Measurements from ENCODE around the gene RYR2.
"Not testable (repeated sequence)": the region's sequence is repeated elsewhere in the genome, so short reads cannot be mapped to it uniquely, and the experiment has no call there.

Gene RYR2

DNA sequence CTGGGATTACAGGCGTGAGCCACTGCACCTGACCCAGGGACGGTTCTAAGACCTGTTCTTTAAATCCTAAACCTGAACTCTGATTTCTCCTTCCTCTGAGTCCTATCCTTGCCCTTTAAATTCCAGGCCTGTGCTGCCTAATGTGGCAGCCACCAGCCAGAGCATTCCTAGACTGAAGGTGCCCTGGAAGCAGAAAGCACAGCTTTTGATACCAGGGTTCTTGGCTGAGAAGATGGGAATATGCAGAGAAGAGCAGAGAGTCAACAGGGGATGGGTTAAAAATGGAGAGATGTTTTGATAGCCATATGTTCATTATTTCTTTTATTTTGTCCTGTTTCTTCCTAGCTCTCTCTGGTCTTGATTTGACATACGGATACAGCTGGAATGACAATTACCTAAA, 49.7 kb downstream of the RYR2 start:
- DNase-seq, result no peak

DNA sequence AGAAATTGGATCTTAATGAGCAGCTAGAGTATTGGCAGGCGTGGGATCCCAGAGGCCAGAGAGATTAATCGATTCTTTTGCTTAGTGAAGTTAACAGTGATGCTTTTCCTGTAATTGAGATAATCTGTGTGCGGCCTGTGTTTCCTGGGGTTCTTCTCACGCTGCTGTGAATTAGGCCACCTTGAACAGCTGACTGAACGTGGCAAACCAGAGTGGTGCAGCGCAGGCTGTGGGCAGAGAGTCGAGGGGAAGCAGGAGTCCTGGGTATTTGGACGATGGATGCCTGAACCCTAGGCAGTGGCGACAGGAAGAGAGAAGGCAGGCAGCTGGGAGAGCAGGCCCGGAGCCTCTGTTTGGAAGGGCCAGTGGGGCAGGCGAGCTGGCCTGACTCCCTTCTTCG, 51.7 kb downstream of the RYR2 start:
- DNase-seq, result no peak

DNA sequence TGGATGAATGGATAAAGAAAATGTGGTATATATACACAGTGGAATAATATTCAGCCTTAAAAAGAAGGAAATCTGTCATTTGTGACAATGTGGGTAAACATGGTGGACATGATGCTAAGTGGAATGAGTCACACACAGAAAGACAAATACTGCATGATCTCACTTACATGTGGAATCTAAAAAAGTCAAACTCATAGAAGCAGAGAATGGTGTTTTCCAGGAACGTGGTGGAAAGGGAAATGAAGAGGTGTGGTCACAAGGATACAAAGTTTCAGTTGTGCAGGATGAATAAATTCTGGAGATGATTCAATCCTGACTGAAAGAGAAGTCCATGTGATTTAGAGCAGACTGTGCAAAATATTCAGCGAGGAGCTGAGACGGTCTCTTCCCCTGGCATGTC, 56.6 kb downstream of the RYR2 start:
- DNase-seq, result no peak

DNA sequence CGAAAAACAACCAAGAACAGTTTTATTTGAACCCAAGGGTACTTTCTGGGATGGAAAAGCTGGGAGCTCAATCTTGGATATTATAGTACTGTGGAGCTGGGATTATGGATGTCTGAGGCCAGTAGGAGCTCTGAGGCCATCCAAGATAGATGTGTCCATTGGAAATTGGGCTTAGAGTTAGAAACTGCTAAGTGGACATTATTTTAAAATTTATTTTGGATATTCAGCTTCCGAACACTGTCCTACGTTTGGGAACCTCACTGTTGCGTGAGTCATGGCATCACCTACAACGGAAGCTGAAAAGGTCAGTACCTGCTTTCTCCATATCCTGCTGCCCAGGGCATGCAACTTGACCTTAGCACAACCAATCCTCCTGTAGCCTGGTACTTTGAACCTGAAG, 61.0 kb downstream of the RYR2 start:
- no peak for DNase-seq

DNA sequence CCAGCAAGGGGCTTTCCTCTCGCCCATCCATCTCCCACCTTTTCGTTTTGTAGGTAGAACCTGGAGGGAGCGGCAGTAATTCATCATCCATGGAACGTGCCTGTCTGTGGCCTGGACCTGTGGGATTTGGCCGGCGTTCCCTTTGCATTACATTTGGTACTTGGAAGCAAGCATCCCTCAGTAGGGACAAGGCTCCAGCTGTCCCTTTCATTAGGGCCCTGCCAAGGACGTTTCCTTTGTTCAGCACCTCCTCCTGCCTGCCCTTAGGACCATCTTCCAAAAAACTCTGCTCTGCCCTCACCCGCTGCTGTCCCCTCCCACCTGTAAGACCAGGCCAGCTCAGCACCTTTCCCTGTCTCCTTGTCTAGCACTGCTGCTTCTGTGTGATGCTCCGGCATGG, 62.1 kb downstream of the RYR2 start:
- no peak for DNase-seq

DNA sequence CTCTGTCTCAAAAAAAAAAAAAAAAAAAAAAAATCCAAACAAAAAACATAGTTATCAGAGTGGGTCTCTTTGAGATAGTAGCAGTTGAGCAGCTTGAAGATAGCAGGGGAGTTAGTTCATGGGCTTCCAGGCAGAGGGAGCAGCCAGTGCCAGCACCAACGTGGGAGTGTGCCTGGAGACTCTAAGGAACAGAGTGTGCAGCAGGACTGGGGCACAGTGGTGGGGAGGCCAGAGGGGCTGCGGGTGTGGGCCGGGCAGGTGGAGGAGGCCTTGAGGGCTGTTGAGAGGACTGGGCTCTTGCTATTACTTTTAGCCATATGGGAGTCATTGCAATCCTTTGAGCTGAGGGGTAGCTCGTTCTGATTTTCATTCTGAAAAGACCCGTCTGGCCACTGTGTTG, 63.8 kb downstream of the RYR2 start:
- no peak for DNase-seq

DNA sequence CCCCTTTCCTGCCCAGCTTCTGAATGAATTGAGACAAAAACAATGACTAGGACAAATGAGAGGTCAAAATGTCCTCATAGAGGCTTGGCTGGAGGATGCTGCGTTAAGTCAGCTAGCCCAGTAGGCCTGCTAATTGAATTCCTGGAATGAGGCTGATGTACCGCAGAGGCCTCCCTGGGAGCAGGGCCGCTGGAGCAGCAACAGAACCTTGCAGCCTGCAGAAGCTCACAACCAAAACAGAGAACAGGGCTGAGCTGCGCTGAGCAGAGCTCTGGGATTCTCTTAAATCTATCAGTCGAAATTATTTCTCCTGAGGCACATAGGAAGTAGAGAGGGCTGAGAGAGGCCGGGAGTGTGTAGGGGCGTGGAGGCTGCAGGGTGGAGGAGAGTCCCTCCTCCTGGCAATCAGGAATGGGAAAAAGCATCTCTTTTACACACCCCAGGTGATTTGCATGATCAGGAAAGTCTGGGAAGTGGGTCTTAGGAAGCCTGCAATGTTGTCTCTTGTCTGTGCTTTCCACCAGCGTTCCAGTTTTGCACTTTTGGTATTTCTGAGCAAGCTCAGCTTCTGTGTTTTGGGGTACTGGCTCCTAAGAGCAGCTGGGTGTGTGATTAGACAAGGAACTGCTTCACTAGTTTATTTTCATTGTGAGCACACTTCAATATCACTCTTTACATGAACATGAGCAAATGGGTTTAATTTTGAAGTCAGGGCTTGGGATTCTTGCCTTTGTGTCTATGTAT, 66.5 kb downstream of the RYR2 start:
- DNase-seq, result no peak

DNA sequence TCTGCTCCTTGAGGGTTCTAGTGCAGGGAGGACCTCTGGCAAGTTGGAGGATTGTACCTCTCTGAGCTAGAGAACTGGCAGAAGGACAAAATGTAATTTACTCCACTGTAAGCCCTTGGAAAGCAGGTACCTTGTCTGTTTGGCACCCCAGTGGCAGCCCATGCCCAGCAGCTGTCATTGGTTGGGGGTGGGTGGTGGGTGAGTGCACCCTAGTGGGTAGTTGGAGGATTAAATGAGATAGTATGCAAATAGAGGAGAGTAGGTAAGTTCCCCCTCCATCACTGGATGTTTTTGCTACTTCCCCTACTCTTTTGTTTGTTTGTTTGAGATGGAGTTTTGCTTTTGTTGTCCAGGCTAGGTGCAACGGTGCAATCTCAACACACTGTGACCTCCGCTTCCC, 69.8 kb downstream of the RYR2 start:
- DNase-seq, result no peak

DNA sequence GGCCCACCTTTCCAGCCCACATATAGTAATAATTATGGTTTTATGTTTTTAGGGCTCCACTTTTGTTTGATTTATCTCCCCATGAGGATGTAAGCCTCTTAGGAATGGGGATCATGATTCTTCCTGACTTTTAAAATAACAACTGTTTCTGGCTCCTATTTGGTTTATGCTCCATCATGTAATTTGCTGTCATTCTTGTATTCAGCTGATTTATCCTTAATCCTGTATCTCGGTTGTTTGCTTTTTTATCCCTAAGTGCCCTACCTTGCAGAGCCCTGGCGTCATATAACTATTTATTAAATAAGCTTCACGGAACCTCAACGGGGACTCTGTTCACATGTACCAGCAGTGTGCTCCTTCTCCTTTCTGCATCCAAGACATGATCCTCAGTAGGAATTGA, 70.7 kb downstream of the RYR2 start:
- peak; percentile 15 for DNase-seq

DNA sequence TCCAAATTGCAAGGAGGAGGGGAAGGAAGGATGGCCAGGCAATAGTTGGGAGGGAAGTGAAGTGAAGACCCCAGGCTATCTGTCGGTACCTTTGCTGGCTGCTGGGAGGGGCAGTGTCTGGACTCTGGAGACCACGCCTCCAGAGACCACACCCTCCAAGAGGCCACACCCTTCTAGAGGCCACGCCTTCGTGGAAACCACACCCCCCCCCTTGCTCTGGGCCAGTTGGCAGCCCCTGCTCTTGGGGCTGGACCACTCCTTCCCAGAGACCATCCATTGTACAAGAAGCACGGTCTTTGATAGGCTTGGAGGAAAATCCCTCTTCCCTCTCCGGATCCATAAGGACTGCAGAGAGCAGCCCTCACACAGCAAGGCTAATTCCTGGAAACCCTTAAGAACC, 73.1 kb downstream of the RYR2 start:
- DNase-seq, result no peak

DNA sequence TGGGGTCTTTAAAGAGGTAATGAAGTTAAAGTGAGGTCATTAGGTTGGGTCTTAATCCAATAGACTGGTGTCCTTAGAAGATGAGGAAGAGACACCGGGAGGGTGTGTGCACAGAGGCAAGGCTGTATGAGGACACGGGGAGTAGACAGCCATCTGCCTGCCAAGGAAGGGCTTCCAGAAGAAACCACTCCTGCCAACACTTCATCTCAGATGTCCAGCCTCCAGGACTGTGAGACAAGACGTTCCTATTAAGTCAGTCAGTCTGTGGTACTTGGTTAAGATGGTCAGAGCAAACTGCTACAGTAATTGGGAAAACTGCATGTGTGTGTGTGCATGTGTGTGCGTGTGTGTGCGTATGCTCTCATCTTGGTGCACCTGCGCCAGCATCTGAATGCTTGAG, 77.1 kb downstream of the RYR2 start:
- DNase-seq, result no peak

DNA sequence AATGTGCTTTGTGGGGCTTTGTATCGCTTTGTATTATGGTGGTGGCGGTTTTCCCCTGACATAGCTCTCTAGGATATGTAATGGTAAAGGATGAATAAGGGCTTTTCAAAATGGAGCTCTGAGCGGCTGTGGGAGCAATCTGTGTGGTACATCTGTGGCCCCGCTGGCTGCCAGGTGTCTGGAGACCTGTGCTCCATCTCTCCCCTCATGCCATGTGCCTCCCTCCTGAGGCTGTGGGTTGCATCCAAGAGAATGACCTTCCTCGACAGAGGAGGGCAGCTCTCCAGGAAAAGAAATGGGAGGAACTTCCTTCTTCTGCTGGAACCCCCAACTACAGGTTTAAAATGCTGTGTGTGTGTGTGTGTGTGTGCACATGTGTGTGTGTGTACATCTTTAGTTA, 78.7 kb downstream of the RYR2 start:
- no peak for DNase-seq

DNA sequence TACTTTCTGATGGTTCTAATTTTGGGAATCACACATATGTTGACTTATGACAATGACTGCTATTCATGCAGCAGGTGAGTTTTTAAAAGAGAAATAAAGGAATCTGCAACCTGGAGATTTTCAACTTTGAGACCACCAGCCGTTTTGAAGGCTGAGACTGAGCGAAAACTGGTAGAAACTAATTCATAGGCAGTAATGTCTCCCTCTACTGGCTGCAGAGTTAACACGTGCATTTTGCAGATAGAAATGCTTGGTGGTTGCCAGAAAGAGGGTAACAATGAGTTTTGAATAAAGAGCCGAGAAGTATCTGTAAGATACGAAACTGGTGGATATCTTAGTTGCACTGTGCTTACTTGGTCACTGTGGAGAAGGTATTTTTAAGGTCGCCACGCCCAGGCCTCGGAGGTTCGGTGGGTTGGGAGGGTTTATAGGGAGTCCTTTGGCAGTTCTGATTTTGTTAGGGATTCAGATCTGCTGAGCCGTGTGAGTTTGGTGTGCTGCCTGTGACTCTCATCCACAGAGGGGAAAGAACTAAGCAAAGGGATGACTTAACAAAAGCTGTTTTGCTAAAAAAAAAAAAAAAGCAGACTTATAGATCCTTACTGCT, 83.0 kb downstream of the RYR2 start:
- DNase-seq, result no peak

DNA sequence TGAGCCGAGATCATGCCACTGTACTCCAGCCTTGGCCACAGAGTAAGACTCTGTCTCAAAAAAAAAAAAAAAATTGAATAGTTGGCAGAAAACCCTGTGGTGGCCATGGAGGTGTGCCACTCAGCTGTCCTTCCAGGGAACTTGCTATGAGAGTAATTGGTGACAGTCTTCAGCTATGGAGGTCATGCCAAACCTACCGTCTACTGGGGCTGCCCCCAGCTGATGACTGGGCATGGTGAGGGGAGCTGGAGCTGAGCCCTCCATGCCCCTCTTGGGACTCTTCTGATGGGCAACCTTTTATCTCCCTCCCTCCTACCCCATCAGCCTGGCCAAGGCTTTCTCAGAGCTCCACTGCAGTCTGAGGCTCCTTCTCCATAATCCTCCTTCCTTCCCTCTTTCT, 84.2 kb downstream of the RYR2 start:
- no peak for DNase-seq

DNA sequence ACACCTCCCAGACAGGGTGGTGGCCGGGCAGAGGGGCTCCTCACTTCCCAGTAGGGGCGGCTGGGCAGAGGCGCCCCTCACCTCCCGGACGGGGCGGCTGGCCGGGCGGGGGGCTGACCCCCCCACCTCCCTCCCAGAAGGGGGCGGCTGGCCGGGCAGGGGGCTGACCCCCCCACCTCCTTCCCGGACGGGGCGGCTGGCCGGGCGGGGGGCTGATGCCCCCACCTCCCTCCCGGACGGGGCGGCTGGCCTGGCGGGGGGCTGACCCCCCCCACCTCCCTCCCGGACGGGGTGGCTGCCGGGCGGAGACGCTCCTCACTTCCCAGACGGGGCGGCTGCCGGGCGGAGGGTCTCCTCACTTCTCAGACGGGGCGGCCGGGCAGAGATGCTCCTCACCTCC, 85.3 kb downstream of the RYR2 start:
- not testable (repeated sequence) for DNase-seq

DNA sequence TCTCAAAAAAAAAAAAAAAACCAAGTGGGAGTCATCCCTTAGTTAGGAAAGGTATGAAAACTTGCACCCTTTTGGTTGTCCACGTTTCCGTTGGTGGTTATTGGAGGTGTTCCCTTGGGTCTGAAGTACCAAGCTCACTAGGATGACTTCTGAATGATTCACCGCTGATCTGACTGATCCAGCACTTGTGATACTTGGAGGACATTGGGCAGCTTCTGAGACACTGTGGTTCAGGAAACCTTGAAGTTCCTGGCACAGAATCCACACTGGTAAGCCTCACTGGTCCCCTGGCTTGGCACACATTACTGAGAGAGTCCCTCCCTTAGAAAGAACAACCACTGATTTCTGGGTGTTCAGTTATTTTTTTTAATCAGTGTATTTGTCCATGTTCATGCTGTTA, 91.9 kb downstream of the RYR2 start:
- DNase-seq, result no peak

DNA sequence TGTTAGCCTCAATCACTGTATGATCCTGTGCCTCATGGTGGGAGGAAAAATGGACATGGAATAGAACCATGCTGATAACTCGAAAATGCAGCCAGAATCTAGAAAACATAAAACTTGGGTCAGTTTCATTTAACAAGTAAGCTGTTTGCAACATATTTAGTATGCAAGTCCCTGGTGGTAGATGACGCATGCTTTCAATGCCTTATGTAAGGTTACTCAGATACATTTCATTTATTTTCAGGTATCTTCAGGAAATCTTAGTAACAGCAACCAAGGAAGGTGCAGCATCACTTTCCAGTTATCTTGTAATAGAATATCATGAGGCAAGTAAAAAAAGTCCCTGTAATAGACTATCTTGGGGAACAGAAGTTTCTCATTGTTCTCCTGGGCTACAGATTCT, 92.9 kb downstream of the RYR2 start:
- no peak for DNase-seq

DNA sequence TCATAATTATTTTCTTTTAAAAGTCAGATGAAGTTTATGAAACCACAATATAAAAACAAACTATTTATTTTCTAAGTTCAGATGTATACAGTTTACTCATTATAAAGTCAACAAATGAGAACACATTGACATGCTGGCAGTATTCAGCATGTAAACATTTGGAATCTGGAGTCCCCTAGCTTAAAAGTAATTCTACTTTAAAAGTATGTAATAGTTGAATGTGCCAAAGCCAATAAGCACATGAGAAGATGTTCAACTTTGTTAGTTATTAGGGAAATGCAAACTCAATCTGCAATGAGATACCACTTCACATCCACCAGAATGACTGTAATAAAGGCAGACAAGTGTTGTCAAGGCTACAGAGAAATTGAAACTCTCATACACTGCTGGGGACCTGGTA, 96.6 kb downstream of the RYR2 start:
- DNase-seq, result no peak

DNA sequence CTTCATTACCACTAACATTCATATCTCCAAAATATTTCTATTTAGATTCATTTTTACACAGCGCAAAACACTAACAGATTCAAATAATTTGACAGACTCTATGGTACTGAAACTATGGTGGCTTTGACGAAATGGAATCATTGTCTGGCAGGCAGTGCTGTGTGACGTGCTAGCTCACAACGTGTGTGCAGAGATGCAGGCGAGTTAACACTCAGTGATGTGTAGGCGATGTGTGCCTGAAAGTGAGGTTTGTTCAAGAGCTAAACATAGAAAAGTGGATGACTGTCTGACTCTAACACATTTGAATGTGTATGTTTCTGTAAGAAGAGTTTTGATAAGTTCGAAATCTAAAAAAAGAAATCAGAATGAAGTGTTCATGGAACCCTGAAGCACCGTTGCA, 97.7 kb downstream of the RYR2 start:
- no peak for DNase-seq

DNA sequence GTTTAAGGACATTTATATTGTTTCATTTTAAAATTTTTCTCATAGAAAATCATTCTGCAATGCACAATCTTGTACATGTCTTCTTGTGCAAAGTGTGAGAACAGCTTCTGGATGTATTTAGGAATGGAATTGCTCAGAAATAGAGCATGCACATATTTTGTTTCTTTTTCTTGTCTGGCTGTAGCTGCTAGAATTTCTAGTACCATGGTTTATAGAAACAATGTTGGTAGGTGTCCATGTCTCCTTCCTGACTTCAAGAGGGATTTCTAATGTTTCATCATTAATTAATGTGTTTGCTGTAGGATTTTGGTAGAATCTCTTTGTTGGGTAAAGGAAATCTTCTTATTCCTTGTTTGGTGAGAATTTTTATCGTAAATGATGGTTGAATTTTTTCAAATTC, 99.0 kb downstream of the RYR2 start:
- DNase-seq, result no peak

DNA sequence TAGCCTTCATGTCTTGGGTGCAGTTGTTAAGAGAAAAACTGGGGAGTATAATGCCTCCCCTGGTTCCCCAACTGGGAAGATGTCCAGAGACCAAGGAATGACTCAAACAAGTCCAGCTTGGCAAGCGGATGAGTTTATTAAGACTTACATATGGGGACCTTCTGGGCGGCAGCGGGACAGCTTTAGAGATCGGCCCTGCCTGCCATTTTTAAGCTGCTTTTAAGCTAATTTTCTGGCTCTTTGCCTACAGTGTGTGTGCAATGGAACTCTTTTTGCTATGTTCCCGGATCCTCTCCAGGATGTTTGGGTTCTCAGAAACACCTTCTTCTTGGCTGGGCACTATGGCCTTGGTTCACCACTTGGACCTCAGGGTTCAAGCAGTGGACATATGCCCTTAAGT, 99.5 kb downstream of the RYR2 start:
- DNase-seq, result no peak

DNA sequence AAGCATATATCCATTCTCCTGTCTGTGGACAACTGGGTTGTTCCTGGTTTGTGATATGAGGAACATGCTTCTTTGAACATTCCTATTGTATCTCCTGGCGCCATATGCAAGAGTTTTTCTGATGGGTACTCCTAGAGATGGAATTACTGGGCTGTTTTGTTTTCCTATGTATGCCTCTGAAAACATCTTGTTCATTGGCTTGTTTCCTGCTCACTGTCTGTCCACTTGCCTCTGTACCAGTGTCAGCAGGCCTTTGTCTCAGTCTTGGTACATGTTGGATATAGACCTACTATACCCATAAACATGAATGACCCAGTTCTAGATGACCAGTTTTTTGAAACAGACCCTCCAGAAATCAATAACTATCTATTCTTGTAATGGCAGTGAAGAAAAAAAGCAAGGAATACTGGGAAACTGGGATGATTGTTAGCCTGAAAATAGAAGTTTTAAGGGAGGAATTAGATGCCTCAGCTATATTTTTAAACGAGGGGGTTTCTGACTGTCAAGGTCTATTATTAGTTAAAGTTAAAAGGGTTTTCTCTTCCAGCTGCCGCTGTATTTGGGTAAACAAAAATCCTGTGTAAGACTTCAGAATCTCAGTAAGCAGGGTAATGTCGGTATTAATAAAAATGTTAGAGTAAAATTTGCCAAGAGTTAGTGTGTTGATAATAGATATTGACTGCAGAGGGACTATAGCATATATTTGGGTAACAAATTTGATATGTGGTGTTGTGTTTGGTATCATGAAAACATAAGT, 103.6 kb downstream of the RYR2 start:
- no peak for DNase-seq

DNA sequence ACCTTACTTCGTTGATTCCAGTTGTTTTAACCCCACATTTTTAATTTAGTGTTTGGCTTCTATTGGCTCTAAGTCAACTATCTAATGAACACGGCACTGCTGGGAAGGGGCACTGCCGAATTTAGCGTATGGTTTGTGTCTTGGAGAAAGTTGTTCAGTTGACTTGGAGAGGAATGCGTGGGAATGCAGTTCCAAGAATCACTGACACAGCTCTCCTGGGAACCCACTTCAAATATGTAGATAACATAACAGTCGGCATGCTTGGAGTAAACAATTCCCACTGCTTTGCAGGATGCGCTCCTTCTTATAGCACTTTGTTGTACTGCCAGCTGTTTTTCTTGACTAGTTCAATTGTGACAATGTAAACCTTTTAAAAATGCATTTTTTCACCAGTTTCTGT, 104.3 kb downstream of the RYR2 start:
- no peak for DNase-seq

DNA sequence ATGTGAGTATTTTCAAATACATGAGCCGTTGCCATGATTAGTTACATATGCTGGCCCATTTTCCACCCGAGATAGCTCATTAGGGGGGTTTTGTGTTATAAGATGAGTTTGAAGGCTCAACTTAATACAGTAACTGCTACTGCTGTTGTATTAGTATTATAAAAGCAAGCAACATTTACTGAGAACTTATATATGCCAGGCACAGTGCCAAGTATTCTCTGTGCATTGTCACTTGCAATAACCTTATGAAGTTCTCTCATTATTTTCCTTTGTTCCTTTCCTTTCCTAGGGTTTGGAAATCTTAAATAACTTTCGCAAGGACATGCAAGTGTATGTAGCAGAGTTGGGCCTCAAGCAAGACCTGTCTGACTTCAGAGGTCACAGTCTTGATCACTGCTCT, 107.9 kb downstream of the RYR2 start:
- no peak for DNase-seq

DNA sequence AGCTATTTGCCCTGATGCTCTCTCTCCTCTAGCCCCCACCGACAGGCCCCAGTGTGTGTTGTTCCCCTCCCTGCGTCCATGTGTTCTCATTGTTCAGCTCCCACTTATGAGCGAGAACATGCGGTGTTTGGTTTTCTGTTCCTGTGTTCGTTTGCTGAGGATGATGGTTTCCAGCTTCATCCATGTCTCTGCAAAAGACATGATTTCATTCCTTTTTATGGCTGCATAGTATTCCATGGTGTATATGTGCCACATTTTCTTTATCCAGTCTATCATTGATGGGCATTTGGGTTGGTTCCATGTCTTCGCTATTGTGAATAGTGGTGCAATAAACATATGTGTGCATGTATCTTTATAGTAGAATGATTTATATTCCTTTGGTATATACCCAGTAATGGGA, 110.0 kb downstream of the RYR2 start:
- DNase-seq, result not testable (repeated sequence)

Data from NCI-H2081 treated with DMSO at 0.1 percent for 48 hours (cell line).